Activated CD4-positive, alpha-beta T cell treated with anti-CD3 and anti-CD28 coated beads for 1 hour (primary cell): Measurements from ENCODE around the gene CX3CR1.

Source experiments
- DNase-seq: peaks from one replicate; pipeline ENCODE4 v3.0.0-alpha.2; 2020

CX3CR1 gene

DNA sequence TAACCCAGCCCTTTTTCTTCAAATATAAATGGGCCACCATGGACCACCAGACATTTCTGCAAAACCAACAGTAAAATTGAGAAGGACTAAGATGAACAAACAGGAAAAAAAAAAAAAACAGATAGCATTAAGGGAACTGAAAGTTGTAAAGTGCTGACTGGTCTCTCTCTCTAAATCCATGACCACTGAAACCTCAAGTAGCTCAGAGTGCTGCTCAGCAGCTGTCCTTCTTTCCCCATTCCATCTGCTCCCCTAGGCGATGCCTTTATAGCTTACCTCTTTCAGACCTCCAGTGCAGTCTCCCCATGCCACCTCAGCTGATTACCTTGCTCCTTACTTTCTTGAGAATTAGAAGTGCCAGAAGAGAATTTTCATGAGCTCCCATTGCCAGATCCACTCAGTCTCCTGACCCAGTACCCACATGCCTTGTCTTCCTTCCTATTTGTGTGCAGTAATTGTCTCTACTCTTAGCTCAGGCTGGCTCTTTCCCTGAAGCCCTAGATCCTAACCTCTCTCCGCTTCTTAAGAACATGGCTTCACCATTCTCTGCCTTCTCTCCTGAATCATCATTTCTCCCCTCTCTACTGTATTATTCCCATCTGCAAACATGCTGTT is 63.6 kb downstream of the CX3CR1 start:
- no peak for DNase-seq

DNA sequence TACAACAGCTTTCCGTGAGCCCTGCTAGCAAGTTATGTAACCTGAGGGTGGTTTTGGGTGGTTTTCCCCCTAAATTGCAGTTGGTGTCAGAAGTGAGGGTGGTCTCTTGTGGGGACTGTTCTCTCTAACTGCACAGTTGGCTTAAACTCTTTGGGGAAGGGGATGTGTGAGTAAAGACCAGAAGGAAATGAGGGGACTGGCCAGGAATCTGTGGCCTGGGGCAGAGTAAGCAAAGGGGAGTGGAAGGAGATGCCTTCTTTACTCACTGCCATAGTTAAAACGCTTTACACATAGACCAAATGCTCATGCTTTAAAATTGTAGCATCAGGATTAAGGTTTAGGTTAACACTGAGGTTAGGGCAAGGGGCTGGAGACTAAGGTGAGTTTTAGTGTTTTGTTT is 66.2 kb downstream of the CX3CR1 start:
- DNase-seq: no peak
